Caki2 (cell line): ENCODE measurements around the gene PURA. TPM values are rescaled to one million over a fixed set of nuclear protein-coding genes. Genes with fewer than 3 reads are reported as not detected.
"Not testable (repeated sequence)": the region's sequence is repeated elsewhere in the genome, so short reads cannot be mapped to it uniquely, and the experiment has no call there.

Experiments
- DNase-seq: peaks from one replicate; pipeline ENCODE4 v3.0.0-alpha.2; 2015; ENCODE audit warnings: low read depth
- in situ Hi-C: cut with HindIII; loops from 2 replicates; pipeline ENCODE4 v1.10.0; 2016; ENCODE audit warnings: low sequenced_read_pairs, low pct_unique_long_range_greater_than_20kb, mixed read lengths
- total RNA-seq: library from RNA; depleted of rRNA; stranded (reverse); fragments of >200 nt; shearing (Covaris generic); gene quantifications from 2 replicates; pipeline ENCODE4 v1.2.3, GENCODE V29; 2014; ENCODE audit warnings: low replicate concordance

The PURA gene
- total RNA-seq, 1 experiment from 2014 or later = 2.6 TPM

DNA sequence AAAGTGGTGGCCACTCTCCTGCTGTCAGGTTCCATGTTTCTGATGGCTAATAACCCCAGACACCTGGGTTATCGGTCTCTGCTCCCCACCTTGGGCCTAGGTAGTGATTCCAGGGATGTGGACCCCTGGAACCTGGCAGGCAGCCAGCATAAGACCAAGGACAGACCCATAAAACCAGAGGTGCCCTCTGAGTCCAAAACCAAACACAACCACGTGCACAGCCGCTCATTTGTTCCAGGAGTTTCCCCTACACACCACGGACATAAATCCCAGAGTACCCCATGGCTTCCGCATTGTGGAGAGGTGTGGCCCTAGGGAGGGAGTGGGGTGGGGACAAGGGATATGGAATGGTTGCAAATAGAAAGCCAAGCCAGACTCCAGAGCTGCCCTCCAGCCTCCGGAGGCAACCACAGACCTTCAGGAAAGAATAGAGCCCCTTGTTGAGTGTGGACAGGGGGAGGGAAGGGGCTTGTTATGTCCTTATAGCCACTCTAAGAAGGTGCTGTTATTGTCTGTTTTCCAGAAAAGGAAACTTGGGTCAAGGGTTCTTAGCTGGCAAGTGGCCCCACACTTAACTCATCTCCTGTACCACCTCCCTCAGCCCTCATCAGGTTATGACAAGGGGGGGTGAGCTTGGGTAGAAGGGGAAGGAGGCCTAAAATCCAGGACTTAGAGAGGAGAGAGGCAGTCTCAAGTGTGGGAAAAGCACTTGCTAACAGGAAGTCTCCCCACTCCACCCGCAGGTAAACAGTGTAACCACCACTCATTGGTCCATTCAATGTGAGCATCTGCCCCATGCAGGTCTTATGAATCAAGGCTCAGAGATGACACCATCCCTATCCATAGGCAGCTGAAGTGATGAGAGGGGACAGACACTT lies 37.5 kb downstream of the PURA start:
- in situ Hi-C loops = loop anchor here (25.0 kb wide), 1 partner anchor 89 kb away; no protein-coding TSS in a partner anchor
- no peak for DNase-seq

DNA sequence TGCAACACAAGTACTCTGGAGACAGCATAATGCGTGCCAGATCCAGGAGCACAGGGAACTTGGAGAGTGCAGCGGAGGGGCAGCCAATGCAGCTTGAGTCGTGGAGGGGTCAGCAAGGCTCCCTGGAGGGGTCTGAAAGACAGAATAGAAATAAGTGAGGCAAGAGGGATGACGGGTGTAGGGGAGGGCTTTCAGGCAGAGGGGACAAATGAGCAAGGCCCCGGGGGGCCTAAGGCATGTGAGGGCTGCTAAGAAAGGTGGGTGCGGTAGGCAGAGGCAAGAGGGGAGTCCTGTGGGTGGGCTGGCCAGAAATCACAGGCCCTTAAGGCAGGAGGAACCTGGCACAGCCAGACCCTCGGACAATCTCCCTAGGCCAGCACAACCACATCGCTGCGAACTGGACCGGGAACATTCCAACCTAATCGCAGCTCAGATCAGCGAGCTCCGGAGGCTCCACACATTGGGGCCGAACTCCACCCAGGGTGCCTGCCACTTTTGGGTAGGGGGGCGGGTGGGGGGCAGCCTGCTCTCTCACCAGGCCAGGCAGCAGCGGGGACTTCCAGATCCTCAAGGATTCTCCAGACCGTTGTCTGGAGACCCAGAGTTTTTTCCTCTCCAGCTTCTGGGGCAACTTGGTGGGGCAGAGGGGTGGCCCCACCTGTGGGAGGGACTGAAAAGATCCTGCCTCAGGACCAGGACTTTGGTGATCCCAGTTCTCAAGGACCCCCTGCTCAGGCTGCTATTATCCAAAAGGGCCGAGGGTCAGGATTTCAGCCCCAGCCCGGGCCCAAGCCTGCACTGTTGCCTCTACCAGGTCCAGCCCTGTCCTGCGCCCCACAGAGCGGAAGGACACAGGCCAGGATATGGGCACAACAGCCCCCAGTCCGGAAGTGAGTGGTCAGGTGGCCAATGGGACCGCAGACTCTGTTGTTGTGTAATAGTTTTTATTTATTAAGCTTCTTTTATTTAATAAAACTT lies 38.4 kb downstream of the PURA start:
- in situ Hi-C loops = loop anchor here (25.0 kb wide), 1 partner anchor 90 kb away; no protein-coding TSS in a partner anchor
- DNase-seq = no peak

DNA sequence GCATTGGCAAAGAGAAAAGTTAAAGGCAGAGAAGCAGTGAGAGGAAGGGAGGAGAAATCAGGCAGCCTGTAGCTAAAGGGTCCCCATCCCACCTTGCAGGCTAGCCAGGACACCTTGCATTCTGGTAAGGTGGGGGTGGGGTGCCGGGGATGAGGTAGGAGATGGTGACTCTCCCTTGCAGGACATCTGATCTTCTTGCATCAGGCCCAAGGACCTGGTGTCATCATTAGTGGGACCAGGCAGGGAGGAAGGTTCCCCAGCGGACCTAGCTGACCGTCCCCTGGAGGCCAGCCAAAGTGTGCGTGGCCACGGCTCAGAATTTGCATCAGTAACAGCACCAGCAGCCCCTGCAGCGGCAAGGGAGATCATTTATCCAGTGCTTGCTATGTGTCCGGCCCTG lies 39.3 kb downstream of the PURA start:
- DNase-seq = no peak
- in situ Hi-C loops = loop anchor here (25.0 kb wide), 1 partner anchor 91 kb away; no protein-coding TSS in a partner anchor

- in situ Hi-C loops = loop anchor here (25.0 kb wide), 1 partner anchor 92 kb away; no protein-coding TSS in a partner anchor
- DNase-seq = no peak
These were observed 40.0 kb downstream of the PURA start for GRCh38 chr5:140153905-140154304.

DNA sequence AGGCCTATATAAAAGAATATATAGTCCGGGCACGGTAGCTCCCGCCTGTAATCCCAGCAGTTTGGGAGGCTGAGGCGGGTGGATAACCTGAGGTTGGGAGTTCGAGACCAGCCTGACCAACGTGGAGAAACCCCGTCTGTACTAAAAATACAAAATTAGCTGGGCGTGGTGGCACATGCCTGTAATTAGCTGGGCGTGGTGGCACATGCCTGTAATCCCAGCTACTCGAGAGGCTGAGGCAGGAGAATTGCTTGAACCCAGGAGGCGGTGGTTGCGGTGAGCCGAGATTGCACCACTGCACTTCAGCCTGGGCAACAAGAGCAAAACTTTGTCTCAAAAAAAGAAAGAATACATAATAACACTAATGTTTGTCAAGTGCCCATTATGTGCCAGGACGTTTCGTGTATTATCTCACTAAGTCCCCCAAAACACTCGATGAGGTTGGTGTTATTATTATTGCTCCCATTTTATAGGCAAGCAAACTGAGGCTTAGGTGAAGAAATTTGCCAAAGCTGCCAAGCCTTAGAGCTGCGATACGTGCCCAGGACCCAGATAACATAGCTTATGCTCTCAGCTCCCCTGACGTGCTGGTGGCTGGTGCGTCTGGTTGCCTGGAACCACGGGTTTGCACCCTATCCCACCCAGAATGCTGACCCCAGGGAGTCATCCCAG lies 40.9 kb downstream of the PURA start:
- in situ Hi-C loops = loop anchor here (25.0 kb wide), 1 partner anchor 93 kb away; no protein-coding TSS in a partner anchor
- not testable (repeated sequence) for DNase-seq

- DNase-seq = peak; percentile 80
- in situ Hi-C loops = loop anchor here (25.0 kb wide), 1 partner anchor 95 kb away; no protein-coding TSS in a partner anchor
These were observed 43.3 kb downstream of the PURA start for GRCh38 chr5:140157032-140157781.

DNA sequence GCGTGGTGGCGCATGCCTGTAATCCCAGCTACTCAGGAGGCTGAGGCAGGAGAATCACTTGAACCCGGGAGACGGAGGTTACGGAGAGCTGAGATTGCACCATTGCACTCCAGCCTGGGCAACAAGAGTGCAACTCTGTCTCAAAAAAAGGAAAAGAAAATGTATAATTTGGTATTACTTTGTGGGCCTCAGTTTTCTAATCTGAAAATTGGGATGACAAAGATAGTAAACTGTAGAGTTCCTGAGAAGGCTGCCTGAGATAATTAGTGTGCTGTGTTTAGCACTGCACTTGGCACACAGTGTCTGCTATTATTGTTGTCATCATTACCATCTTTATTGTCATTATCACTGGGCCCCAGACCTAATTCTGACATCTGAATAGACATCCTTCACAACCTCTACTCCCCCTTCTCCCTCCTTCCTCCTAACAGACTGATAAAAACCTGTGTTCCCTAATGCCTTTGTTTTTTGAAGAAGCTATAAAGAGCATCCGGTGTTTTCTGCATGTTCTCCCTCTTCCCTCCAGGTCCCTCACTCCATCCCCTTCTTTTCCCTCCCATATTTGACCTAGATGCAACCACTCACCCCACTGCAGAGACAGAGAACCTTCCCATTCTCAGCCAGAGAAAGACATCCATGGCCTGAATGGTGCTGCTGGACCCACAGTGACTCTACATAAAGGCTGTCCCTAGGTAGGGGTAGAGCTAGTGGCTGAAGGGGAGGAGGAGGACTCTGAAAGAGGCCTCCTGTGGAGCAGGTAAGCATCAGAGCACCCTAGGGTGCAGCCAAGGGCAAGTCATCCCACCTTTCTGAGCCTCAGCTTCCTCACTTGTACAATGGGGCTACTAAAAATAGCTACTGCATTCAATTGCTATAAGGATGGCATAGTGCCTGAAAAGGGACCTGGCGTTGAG lies 45.4 kb downstream of the PURA start:
- in situ Hi-C loops = loop anchor here (25.0 kb wide), 1 partner anchor 97 kb away; no protein-coding TSS in a partner anchor
- no peak for DNase-seq

GRCh38 chr5:140162275-140162674 lies 48.4 kb downstream of the PURA start:
- in situ Hi-C loops = loop anchor here (25.0 kb wide), 1 partner anchor 100 kb away; no protein-coding TSS in a partner anchor
- no peak for DNase-seq

- in situ Hi-C loops = loop anchor here (25.0 kb wide), 1 partner anchor 100 kb away; no protein-coding TSS in a partner anchor
- no peak for DNase-seq
These were observed 48.9 kb downstream of the PURA start for GRCh38 chr5:140162781-140163180.

- no peak for DNase-seq
- in situ Hi-C loops = loop anchor here (25.0 kb wide), 1 partner anchor 103 kb away; no protein-coding TSS in a partner anchor
These were observed 51.4 kb downstream of the PURA start for GRCh38 chr5:140165101-140165922.

DNA sequence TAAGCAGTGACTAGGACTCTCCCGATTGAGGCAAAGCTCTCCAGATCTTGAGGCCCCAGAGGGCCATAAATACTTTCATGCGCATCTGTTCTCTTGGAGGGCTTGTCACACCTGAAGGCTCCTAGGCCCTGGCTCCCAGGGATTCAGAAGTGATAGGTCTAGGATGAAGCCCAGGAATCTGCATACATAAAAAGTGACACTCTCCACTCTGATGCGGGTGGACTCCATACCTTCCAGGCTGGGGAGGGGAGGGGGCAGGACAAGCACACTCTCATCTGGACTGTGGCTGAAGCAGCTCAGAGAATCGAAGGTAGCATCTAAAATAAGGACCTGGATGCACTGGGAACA lies 52.0 kb downstream of the PURA start:
- DNase-seq = no peak
- in situ Hi-C loops = loop anchor here (25.0 kb wide), 1 partner anchor 104 kb away; no protein-coding TSS in a partner anchor

DNA sequence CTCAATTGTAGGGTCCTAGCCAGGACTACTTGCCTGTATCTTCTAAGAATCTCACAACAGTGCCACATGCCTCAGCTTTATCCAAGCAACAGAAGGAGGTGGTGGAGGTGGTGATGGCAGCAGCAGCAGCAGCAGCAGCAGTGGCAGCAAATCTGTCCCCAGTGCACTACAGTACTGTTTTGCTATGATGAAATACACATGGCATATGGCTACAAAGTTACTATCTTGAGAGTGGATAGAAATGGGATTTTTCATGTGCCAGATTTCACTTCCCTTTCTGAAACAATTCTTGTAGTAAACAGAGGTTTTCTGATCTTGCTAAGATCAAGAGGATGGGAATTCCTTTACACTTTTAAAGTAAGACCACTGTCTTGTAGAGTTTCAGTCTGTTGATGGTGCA lies 53.0 kb downstream of the PURA start:
- no peak for DNase-seq
- in situ Hi-C loops = loop anchor here (25.0 kb wide), 1 partner anchor 105 kb away; no protein-coding TSS in a partner anchor

DNA sequence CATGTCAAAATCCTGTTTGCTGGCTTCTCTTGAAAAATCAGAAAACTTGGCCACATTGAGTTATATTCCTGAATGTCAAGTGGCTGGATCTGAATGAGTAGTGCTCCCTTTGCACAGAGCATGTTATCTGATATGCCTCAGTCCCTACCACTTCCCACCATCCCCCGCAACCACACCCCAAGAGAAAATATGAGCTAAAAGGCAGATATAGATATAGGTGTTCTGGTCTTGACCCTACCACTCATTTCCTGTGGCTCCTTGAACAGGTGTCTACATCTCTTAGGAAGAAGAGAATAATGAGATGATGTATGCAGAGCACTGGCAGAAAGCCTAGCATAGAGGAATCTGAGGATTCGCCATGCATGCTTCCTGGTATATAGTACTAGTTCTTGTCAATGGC lies 54.5 kb downstream of the PURA start:
- DNase-seq = no peak
- in situ Hi-C loops = loop anchor here (25.0 kb wide), 1 partner anchor 106 kb away; no protein-coding TSS in a partner anchor

DNA sequence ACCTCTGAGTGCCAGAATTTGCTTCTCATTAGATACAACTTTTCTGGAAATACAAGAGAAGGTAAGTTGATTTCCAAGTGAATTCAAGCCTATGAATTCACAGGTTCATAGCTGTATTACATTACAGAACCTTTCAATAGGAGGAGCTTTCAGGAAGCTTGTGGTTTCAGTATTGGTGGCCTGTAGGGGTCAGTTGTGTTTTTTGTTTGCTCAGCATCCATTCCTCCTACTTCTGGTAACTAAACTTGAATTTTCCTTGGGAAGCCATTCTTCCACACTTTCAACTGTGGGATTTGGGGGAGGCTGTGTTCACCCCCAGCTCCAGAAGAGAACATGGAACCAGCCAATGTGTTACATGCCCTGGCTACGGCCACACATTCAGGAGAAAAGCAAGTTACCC lies 55.5 kb downstream of the PURA start:
- in situ Hi-C loops = loop anchor here (25.0 kb wide), 1 partner anchor 107 kb away; no protein-coding TSS in a partner anchor
- peak; percentile 28 for DNase-seq

- no peak for DNase-seq
- in situ Hi-C loops = loop anchor here (25.0 kb wide), 1 partner anchor 110 kb away; no protein-coding TSS in a partner anchor
These were observed 58.6 kb downstream of the PURA start for GRCh38 chr5:140172483-140172882.
